ENCODE measurements around the gene SYPL1.

DNA sequence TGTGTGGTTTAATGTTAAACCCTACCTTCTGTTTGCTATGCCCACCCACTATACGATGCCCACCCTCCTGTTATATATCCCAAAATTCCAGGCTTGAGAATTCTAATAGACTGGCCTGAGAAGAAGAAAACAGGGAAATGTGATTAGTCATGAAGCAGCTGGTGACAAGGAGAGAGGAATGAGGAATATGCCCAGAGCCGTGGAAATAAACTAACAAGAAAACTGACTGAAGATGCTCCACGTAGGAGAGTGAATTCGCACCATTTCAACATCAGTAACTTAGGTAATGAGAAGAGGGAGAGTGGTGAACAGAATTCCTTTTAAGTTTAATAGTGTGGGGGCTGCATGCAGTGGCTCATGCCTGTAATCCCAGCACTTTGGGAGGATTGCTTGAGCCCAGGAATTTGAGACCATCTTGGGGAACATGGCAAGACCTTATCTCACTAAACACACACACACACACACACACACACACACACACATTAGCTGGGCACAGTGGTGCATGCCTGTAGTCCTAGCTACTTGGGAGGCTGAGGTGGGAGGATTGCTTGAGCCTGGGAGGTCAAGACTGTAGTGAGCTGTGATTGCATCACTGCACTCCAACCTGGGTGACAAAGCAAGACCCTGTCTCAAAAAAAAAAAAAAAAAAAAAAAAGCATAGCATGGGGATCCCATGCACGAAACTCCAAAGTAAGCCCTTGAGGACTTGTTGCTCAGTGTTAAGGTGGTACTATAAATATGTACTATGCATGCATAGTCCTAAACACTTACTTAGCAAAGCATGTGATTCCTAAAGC lies 16.1 kb upstream of the SYPL1 start:
- TF ChIP-seq, protein P1, sequence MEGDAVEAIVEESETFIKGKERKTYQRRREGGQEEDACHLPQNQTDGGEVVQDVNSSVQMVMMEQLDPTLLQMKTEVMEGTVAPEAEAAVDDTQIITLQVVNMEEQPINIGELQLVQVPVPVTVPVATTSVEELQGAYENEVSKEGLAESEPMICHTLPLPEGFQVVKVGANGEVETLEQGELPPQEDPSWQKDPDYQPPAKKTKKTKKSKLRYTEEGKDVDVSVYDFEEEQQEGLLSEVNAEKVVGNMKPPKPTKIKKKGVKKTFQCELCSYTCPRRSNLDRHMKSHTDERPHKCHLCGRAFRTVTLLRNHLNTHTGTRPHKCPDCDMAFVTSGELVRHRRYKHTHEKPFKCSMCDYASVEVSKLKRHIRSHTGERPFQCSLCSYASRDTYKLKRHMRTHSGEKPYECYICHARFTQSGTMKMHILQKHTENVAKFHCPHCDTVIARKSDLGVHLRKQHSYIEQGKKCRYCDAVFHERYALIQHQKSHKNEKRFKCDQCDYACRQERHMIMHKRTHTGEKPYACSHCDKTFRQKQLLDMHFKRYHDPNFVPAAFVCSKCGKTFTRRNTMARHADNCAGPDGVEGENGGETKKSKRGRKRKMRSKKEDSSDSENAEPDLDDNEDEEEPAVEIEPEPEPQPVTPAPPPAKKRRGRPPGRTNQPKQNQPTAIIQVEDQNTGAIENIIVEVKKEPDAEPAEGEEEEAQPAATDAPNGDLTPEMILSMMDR (IDR thresholded peaks at IDR 0.05): no peak
- no peak for TF ChIP-seq POLR2AphosphoS5 (IDR thresholded peaks at IDR 0.05)

All from upper lobe of left lung (tissue), 4 donors.